GM18861 (cell line): Measurements from ENCODE around the gene ZNF367.

Experiments used
- ATAC-seq: cut with Tn5 transposase; IDR thresholded peaks from one replicate; pipeline ENCODE4 v1.9.1; 2021; ENCODE audit not compliant: unreplicated experiment

Gene ZNF367

DNA sequence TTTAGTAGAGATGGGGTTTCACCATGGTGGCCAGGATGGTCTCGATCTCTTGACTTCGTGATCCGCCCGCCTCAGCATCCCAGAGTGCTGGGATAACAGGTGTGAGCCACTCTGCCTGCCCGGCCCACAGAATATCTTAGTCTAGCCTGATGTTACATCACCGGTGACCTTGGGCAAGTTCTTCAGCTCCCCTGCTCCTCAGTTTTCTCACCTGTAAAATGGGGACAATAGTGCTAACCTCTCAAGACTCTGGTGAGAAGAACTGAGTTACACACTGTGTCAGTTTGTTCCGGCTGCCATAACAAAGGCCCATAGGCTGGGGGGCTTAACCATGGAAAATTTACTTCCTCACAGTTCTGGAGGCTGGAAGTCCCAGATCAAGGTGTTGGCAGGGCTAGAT, 19.3 kb upstream of the ZNF367 start:
- ATAC-seq: no peak

DNA sequence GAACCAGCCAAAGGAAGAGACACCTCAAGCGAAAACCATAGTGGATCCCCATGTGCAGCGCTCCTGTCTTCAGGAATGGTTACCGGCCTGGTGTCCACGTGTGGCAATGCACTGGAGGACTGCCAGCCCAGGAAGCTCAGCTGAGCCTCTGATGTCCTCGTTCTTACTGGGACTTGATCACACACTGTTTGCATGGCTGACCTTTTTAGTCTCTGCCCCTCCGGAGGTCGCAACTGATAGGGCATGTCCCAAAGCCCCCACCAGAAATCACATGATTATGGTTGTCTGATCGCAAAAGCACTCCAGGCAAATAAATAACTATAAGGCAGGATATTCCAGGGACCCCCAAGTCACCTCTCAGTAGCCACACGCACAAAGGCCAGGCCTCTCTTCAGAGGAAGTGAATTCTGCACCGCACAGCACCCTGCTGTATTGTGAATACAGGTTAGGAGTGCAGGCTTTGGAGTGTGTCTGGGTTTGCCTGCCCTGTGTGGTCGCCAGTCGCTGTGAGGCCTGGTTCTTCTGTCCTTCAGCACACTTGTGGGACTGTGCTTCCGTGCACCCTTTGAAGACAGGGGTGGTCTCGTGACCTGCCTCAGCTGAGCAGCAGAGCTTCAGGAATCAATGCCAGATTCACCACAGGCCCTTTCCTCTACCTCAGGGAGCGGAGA, 18.4 kb upstream of the ZNF367 start:
- ATAC-seq: no peak

DNA sequence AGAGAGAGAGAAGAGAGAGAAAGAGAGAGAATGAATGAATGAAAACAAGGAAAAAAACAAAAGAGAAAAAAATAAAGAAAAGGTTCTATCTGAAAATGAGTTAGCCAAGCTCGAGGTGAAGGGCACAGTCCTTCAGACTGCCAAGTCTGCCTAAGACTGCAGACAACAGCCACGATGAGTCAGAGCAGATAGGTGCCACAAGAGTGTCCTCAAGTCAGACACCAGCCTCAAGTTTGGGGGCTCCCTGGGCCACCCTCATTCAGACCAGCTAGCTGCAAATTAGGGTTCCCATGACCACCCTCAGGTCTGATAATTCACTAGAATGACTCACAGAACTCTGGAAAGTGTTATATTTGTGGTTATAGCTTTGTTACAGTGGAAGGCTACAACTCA, 17.9 kb upstream of the ZNF367 start:
- no peak for ATAC-seq

DNA sequence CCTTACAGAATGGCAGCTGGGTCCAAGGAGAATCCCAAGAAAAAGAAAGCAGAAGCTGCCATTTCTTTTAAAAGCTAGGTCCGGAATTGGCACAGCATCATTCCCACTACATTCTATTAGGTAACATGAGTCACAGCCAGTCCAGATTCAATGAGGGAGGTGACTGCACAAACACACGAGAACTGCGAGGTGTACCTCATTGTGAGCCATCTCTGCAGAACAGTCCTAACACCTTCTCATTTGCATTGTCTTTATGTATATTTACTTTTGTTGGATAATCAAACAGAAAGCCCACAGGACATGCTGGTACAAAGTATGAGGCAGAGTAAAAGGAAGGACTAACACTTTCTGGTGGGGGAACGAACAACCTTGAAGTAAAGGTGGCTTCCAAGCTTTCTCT, 17.2 kb upstream of the ZNF367 start:
- no peak for ATAC-seq

DNA sequence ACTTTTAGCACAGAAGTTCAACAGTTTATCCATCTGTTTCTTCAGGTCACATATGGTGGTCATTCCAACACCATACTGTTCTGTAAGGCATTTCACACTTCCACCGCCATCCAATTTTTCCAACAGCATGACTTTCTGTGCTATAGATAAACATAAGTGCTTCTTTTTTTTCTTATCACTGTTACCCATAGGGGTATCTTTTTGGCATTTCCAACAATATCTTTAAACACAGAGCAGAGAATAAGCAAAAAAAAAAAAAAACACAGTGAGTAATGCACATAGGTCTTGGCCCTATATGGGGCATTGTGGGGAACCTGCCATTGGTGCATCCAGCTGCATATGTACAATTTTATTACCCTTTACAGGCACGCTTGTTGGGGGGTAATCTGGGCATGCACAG, 12.2 kb upstream of the ZNF367 start:
- no peak for ATAC-seq

DNA sequence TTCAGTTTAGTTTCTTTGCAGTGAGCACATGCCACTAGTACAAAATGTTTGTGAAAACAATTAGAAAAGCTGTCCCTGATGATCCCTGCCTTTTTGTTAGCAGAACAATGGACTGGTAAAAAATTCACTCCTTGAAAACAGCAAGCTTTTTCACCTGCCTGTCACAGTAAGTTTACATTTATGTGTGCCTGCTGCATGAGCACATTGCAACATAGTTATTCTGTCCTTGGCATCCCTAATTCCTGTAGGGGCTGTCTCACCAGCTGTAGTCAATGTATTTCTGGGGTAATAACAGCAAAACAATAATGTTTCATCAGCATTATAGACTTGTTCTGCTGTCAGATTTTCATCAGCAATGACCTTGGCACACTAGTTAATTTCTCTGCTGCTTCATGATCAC, 11.6 kb upstream of the ZNF367 start:
- ATAC-seq: no peak

DNA sequence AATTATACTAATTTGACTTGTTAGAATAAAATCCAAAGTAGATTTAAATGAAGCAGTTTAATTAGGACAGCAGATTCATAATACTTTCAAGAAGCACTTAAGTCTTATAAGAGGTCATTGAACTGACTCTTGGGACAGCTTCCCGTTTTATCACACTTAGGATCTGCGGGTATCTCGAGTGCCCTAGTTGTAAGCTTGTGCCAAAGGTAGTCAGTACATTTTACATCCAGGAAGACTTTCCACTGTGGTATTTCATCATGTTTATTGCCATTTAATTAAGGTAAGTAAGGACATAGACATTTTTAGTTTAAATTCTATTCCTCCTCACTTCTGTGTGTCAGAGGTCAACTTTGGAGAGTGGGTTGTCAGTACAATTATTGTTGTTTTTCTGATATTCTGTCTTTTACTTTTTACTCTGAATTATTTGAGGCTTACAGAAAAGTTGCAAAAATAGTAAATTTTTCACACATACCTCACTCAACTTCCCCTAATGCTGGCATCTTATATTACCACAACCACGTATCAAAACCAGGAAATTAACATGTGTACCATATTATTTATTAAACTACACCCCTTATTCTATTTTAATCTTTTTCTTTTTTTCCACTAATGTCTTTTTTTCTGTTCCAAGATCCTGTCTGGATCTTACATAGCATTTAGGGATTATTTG, 7.5 kb upstream of the ZNF367 start:
- ATAC-seq: no peak

DNA sequence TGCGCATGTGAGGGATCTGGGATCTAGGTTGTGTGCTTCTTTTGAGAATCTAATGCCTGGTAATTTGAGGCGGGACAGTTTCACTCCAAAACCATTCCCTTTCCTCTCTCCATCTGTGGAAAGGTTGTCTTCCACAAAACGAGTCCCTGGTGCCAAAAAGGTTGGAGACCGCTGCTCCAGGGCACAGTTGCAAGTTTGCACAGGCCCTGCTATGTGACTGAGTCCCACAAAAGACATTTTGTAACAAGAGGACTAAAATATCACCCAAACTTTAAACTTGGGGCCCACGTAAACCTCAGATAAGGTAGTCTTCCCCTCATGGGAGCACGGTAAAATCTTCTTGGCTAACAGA, 5.8 kb upstream of the ZNF367 start:
- ATAC-seq: no peak

DNA sequence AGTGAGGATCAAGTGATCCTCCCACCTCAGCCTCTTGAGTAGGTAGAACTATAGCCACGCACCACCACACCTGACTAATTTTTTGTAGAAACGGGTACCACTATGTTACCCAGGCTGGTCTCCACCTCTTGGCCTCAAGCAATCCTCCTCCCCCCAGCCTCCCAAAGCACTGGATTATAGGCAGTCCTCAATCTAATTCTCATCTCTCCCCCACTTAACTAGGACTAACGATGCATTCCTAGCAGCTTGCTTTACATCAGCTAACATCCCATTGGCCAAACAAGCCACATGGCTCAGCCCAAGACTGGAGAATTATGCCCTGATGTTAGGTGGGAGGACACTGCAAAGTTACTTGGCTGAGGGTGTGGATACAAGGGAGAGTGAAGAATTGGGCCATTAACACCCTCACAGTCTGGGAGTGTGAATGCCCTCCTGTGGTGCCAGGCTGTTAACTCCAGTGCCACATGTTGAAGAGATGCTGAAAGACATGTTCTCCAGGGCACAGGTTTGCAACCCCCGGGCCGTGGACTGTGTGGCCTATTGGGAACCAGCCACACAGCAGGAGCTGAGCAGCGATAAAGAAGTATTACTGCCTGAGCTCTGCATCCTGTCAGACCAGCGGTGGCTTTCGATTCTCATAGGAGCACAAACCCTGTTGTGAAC, 5.3 kb upstream of the ZNF367 start:
- ATAC-seq: no peak

DNA sequence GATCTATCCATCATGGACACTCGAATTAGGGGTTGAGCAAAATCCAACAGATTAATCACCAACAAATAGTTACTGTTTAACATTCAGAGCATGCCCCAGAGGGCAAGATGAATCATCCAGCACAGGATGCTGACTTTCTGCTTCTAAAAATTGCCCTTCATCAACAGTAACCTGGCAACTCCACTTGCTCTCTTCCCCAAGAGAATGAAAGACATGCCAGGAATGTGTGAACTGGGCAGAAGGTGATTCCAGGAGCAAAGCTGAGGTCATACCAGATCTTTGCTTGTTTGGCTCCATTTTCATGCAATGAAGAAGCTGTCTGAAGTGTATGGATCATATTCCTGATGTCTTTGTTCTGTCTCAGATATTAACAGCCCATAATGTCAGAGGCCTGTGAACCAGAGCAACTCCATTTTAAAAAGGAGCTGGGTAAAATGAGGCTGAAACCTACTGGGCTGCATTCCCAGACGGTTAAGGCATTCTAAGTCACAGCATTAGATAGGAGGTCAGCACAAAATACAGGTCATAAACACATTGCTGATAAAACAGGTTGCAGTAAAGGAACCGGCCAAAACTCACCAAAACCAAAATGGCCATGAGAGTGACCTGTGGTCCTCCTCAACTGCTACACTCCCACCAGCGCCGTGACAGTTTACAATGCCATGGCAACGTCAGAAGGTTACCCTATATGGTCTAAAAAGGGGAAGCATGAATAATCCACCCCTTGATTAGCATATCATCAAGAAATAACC, 2.5 kb upstream of the ZNF367 start:
- peak; percentile 21 for ATAC-seq

DNA sequence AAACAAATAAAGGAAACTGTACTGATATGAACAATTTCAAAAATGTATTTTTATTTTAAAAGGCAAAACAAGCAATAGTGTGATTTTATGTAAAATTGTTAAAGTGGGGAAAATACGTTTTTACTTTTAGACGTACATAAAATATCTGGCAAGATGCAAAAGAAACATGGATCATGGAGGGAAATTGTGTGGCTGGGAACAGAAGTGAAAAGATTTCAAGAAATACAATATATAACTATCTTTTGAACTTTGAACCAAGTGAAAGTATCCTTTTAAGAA, 1.5 kb upstream of the ZNF367 start:
- ATAC-seq: no peak

DNA sequence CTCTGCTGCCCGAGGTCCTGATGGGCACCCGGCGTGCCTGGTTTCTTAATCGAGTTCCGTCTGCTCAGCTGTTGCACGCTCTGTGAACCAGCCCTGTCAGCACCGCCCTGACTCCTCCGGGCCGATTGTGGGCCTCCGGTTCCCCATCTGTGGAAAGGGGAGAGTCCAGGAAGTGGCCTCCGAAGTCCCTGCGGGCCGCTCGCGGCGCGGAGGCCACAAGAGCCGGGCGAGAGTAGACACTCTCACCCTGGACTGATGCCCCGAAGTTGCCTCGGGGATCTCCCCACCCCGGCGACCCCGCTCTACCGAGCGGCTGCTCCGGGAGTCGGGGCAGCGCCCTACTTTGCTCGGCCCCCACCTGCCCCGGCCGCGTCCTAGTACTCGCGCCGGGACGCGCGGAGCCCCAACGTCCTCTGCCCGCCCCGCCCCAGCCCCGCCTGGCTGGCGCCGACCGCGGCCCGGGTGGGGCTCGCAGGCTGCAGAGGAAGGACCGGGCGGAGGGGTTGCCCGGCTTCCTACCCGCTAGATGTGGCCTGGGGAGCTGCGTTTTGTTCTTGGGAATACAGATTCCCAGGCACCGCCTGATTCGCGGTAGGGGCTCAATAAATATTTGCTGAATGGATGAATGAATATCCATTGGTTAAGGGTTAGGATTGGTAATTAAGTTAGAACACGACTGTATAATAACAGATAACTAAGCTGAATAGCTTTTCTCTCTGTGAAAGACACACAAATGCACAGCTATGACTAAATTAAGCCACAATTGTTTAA, 935 bp upstream of the ZNF367 start:
- peak; percentile 25 for ATAC-seq

DNA sequence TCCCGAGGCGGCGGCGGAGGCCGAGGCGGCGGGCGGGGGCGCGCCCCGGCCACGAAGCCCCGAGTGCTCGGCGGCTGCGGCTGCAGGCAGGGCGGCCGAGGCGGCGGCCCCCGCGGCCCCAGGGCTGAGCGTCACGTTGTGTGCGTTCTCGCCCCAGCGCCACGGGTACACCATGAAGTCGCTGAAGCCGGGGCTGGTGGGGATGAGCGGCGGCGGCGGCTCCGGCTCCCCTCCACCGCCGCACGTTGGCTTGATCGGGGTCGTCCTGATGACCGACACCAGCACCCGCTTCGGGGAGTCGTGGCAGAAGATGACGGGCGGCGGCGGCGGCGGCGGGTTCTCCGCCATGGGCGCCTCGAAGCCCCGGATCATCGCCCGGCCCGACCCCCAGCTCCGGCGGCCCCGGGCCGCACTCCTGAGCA, 498 bp downstream of the ZNF367 start:
- no peak for ATAC-seq

DNA sequence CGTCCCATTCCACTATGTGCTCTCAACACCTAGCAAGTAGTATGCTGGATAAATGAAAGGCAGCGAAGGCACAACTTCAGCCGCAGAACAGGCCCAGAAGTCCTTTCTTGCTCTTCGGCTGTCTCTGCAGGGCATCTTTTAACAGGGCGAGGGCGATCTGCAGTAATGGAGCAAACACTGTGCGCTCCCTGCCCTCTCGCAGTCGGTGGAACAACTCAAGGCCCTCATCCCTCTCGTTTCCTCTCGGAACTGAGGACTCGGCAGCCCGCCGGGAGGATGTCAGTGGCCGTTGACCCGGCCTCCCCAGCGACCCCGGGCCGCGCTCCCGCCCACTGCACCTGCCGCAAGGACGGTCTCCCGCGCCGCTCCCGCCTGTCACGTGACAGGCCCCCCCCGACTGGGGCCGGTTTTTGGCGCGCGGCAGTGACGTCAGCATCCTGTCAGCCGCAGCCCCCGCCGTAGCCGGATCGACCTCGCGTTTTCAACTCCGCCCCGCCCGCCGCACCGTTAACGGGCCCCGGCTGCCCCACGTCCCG, 1.1 kb downstream of the ZNF367 start:
- no peak for ATAC-seq

DNA sequence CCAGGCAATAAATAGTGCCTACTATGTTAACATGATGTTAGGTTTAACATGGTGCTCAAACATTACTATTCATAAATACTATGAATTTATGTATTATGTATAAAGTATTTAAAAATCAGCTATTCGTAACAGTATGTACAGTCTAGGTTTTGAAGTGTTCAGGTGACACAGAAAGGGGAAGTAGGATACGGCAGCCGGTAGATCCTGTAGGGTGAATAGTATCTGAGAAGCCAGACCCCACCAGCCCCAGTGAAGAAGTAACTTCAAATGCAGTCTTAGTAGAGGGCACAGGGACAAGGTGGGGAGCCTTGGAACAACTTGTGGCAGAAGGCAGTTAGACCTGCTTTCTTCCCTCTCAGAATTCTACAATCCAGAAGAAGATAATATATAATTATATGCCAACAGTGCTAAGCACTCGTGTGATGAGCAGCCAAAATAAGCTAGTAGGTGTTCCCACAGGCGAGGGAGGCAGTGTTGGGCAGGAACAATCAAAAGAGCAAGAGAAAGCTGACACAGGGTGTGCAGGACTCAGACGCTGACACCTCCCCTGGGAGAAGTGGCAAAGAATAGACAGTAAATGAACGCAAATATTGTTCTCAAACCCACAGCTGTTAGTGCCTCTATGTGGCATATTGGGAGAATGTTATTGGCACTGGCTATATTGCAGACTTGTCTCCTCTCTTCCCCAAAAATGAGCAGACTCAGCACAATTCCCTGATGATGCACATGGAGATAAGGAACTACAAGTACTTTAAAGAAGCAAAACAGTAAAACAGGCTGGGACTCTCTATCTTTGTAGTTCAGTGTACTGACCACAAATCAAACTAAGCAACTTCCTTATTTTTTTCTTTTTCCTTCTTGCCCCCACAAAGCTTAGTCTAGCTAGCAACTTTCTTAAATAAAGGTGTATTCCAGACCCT, 4.6 kb downstream of the ZNF367 start:
- ATAC-seq: no peak

DNA sequence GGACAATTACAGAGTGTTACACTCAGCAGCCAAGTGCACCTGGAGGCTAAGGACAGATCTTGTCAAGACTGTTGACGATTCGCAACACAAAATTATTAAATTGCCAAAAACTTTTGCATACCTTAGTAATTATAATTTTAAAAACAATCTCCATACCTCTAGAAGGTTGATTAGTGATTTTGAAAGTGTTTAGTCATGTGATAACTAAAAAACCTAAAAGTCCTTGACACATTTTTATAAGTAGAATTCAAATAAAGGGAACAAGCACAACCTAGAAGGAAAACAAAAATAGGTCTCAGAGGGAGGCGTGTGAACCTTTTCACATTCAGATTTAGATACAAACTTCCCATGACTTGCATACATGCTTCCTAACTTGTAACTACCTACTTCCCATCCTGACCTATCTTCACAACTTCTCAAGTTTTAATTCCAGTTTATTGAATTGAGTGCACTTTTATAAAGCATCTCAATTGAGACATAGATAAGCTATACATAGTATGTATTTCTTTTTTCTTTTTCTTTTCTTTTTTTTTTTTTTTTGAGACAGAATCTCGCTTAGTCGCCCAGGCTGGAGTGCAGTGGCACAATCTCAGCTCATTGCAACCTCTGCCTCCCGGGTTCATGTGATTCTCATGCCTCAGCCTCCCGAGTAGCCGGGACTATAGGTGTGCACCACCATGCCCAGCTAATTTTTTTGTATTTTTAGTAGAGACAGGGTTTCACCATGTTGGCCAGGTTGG, 5.8 kb downstream of the ZNF367 start:
- no peak for ATAC-seq

DNA sequence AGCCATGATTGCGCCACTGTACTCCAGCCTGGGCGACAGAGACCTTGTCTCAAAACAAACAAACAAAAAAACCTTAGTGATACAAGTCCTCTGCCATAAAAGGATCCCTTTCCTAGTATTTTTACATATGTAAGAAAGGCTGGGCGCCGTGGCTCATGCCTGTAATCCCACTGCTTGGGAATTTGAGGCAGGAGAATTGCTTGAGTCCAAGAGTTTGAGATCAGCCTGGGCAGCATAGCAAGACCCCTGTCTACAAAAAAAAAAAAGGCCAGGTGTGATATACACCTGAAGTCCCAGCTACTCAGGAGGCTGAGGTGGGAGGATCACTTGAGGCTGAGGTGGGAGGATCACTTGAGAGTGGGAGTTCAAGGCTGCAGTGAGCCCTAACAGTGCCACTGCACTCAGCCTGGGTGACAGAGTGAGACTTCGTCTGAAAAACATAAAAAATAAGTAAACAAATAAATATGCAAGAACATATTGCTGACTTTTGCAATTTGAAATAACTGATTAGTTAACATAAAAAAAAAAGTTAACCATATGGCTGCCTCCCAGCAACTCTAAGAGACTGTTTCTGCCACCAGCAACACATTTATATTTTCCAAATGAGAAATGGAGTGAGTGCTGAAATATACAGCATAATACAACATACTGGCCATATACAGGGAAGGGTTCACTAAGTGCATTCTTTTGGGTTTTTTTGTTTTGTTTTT, 6.9 kb downstream of the ZNF367 start:
- ATAC-seq: no peak

DNA sequence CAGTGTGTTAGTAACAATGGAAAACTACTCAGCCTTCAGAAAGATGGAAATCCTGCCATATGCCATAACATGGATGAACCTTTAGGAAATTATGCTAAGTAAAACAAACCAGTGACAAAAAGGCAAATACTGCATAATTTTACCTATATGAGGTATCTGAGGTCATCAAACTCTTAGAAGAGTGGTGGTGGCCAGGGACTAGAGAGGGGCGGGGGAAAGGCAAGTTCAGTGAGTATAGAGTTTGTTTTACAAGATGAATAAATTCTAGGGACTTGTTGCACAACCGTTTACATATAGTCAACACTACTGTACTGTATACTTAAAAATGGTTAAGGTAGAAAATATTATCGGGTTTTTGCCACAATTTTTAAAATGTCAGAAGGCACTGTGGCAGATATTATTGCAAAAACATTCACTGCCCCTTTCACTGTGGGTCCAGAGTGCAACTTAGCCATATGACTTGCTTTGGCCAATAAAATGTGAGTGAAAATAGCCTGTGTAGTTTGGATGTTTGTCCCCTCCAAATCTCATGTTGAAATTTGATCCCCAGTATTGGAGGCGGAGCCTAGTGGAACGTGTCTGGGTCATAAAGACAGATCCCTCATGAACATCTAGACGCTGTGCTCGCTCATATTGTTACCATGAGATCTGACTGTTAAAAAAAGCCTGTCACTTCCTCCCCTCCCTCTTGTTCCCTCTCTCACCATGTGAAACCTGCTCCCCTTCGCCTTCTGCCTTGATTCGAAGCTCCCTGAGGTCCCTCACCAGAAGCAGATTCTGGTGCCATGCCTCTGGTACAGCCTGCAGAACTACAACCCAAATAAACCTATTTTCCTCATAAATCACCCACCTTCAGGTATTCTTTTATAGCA, 9.5 kb downstream of the ZNF367 start:
- no peak for ATAC-seq
